ENCODE data around the gene UXS1. TPM values are rescaled to one million over a fixed set of nuclear protein-coding genes. Genes with fewer than 3 reads are reported as not detected.
"Not testable (repeated sequence)": the region's sequence is repeated elsewhere in the genome, so short reads cannot be mapped to it uniquely, and the experiment has no call there.

Gene UXS1
- total and polyA plus RNA-seq, 3 donors from 2014 or later, result 51.3 to 95.1 (median 76.6) TPM

GRCh38 chr2:106223347-106223746, 29.2 kb upstream of the UXS1 start:
- no peak overlapping the region for H3K27ac ChIP-seq
- no peak overlapping the region for H3K4me3 ChIP-seq
- TF ChIP-seq, protein P1, sequence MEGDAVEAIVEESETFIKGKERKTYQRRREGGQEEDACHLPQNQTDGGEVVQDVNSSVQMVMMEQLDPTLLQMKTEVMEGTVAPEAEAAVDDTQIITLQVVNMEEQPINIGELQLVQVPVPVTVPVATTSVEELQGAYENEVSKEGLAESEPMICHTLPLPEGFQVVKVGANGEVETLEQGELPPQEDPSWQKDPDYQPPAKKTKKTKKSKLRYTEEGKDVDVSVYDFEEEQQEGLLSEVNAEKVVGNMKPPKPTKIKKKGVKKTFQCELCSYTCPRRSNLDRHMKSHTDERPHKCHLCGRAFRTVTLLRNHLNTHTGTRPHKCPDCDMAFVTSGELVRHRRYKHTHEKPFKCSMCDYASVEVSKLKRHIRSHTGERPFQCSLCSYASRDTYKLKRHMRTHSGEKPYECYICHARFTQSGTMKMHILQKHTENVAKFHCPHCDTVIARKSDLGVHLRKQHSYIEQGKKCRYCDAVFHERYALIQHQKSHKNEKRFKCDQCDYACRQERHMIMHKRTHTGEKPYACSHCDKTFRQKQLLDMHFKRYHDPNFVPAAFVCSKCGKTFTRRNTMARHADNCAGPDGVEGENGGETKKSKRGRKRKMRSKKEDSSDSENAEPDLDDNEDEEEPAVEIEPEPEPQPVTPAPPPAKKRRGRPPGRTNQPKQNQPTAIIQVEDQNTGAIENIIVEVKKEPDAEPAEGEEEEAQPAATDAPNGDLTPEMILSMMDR (IDR thresholded peaks at IDR 0.05), result no peak
- TF ChIP-seq POLR2A (IDR thresholded peaks at IDR 0.05), result no peak
- H3K4me1 ChIP-seq, result no peaks in the 10 kb centered on the region
- H3K27me3 ChIP-seq, result no peaks in the 10 kb centered on the region
- 71 to 76% methylated on average over 5 of the region's 5 CpGs for WGBS, 2 donors
- intact Hi-C loops (cut with DNase I; ENCODE audit: low total_unique reads), result no loop called here
- DNase-seq, result no peak
- no peaks in the 10 kb centered on the region for H3K9me3 ChIP-seq
- H3K36me3 ChIP-seq (ENCODE audit: low read depth, missing control alignments), result no peaks in the 10 kb centered on the region

DNA sequence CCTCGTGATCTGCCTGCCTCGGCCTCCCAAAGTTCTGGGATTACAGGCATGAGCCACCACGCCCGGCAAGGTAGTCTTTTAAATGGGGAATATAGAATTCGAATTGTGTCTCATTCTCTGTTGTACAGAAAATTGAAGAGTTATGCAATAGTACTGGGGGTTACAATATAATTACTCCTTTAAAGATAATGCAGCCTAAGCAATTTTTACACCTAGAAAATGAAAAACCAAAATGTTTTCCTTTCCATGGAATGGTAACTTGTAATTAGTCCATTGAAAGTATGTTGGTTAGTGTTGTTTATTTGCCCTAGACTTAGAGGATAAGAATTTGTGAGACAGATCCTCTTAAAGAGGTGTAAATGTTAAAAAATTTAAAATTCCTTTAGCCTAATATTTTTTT, 28.0 kb upstream of the UXS1 start:
- H3K27me3 ChIP-seq; H3K9me3 ChIP-seq; H3K36me3 ChIP-seq (ENCODE audit: low read depth, missing control alignments); H3K4me1 ChIP-seq; H3K4me3 ChIP-seq; H3K27ac ChIP-seq; DNase-seq; intact Hi-C loops (cut with DNase I; ENCODE audit: low total_unique reads): not testable (repeated sequence)
- WGBS, 2 donors, result 98 to 100% methylated on average over 5 of the region's 5 CpGs

DNA sequence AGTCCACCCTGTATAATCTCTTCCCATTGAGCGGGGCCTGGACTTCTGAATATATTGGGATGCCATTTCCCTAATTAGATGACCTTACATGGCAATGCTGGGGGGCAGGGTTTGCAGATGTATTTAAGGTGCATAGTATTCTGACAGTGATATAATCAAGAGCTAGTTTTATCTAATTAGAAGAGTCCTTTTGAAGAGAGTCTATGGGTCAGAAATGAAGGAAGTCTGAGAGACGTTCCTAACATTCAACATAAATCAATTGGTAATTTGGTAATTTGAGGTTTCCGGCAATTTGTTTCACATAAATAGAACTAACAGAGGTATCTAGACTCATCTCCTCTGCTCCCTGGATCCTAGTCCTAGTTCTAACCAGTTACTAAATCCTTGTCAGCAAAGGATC, 25.7 kb upstream of the UXS1 start:
- no peak for DNase-seq
- Histone ChIP-seq H3K36me3 (ENCODE audit: low read depth, missing control alignments) (no peaks in the 10 kb centered on the region), H3K27ac (no peak overlapping the region), H3K4me1 (no peaks in the 10 kb centered on the region), H3K9me3 (no peaks in the 10 kb centered on the region), H3K27me3 (no peaks in the 10 kb centered on the region), H3K4me3 (no peak overlapping the region)
- WGBS, 2 donors, result 71 to 75% methylated on average over 3 of the region's 3 CpGs
- intact Hi-C loops (cut with DNase I; ENCODE audit: low total_unique reads), result no loop called here
- TF ChIP-seq POLR2A (IDR thresholded peaks at IDR 0.05), result no peak
- TF ChIP-seq, protein P1 (IDR thresholded peaks at IDR 0.05), result no peak

DNA sequence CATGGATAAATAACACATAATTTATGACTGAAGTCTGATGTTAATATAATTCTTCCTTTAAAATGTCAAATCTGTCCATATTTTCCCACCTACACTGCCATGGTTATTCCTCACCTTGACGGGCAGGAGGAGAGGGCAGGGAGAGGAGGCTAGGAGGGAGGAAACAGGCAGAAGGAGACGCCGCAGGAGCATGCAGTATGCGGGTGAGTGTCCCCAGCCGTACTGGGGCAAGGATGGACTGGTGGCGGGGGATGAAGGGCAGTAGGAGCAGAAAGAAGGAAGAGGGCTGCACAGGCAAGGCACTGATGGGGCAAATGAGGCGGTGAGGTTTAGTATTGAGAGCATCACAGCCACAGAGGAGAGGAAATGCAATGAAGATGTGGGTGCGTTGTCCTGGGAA, 25.1 kb upstream of the UXS1 start:
- WGBS, 2 donors, result 89 to 90% methylated on average over 5 to 7 of the region's 8 CpGs
- H3K27ac ChIP-seq; H3K4me3 ChIP-seq; intact Hi-C loops (cut with DNase I; ENCODE audit: low total_unique reads); H3K27me3 ChIP-seq; DNase-seq; H3K9me3 ChIP-seq; H3K4me1 ChIP-seq; H3K36me3 ChIP-seq (ENCODE audit: low read depth, missing control alignments): not testable (repeated sequence)

DNA sequence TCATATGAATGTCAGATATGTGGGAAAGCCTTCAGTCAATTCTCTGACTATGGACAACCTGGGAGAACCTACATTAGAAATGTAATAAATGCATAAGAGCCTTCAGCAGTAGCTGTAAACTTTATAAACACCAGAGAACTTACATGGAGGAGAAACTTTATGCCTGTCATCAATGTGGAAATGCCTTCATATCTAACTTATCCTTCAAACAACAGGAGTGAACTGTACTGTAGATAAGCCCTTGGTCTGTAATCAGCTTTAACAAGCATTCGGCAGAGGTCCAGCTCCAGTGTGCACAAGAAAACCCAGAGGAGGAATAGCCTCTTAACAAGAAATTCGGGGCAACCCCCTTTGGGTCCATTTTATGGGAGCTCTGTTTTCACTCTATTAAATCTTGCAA, 14.8 kb upstream of the UXS1 start:
- H3K27ac ChIP-seq, result no peak overlapping the region
- WGBS, 2 donors, result 51 to 64% methylated on average over 2 of the region's 2 CpGs

DNA sequence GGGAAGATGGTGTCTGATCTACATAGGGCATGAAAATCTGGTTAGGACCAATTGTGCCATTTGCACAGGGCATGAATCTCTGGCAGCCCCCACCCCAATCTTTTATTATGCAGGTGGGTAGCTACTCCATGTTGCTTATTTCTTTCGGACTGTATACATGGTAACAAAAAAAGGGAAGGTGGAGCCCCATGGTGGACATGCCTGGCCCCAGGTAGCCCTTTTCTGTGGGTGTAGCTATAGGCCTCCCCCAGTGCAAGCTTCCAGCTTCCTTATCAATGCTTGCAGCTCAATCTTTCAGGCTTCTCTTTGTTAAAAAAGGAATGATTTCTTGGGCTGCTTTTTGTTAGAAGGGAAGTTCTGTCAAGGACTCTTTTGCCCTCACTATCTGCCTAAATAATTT, 14.3 kb upstream of the UXS1 start:
- Histone ChIP-seq H3K4me1 (no peaks in the 10 kb centered on the region), H3K27me3 (no peaks in the 10 kb centered on the region), H3K36me3 (ENCODE audit: low read depth, missing control alignments) (no peaks in the 10 kb centered on the region), H3K9me3 (no peaks in the 10 kb centered on the region), H3K4me3 (no peak overlapping the region), H3K27ac (no peak overlapping the region)
- no peak for DNase-seq
- WGBS, 2 donors, result 96 to 100% methylated on average over 1 of the region's 1 CpG
- TF ChIP-seq, protein P1 (IDR thresholded peaks at IDR 0.05), result no peak
- no peak for TF ChIP-seq POLR2A (IDR thresholded peaks at IDR 0.05)
- intact Hi-C loops (cut with DNase I; ENCODE audit: low total_unique reads), result no loop called here

More for the DNA sequence above, 14.8 kb upstream of the UXS1 start:
- no peak for DNase-seq
- H3K4me1 ChIP-seq, result no peaks in the 10 kb centered on the region
- intact Hi-C loops (cut with DNase I; ENCODE audit: low total_unique reads), result no loop called here
- no peaks in the 10 kb centered on the region for H3K36me3 ChIP-seq (ENCODE audit: low read depth, missing control alignments)
- H3K9me3 ChIP-seq, result no peaks in the 10 kb centered on the region
- H3K4me3 ChIP-seq, result no peak overlapping the region
- TF ChIP-seq, protein P1 (IDR thresholded peaks at IDR 0.05), result no peak
- no peak for TF ChIP-seq POLR2A (IDR thresholded peaks at IDR 0.05)
- H3K27me3 ChIP-seq, result no peaks in the 10 kb centered on the region
